ENCODE measurements around the gene SLAMF1. TPM values are rescaled to one million over a fixed set of nuclear protein-coding genes. Genes with fewer than 3 reads are reported as not detected.
A peak's percentile ranks its signal among the peaks of the same experiment; 100 is the strongest.

Gene SLAMF1
- total RNA-seq, 4 donors from 2014 or later = 0.33 to 2.5 (median 0.76) TPM

DNA sequence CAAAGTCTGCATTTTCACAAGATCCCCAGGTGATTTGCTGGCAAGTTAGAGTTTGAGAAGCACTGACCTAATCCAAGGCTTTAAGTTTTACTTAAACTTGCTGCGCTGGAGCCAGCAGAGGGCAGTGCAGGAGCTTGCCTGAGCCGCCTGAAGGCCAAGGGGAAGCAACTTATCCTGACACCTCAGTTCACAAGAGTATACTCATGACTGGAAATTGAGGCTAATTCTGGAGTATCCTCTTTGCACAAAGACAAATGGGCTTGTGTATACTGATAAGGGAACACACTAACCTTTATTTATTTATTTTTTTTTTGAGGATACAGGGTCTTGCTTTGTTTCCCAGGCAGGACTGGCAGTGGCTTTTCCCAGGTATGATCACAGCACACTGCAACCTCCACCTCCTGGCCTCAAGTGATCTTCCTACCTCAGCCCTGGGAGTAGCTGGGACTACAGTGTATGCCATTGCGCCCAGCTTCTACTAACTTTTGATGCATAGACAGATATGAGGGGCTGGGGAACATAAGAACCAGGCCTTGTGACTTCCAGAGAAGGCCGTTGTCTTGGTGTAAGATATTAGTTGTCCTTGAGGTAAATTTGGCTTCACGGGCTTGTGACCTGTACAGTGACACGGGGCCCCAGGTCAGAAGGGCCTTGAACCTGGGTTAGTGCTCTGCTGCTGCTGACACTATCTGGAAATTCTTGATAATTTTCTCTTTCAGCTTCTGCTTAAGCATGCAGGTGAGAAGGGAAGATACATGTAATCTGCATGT is 29.0 kb upstream of the SLAMF1 start:
- DNase-seq = peak; percentile 62 to 70
- H3K27me3 ChIP-seq = no peaks in the 10 kb centered on the region
- TF ChIP-seq, protein P1, sequence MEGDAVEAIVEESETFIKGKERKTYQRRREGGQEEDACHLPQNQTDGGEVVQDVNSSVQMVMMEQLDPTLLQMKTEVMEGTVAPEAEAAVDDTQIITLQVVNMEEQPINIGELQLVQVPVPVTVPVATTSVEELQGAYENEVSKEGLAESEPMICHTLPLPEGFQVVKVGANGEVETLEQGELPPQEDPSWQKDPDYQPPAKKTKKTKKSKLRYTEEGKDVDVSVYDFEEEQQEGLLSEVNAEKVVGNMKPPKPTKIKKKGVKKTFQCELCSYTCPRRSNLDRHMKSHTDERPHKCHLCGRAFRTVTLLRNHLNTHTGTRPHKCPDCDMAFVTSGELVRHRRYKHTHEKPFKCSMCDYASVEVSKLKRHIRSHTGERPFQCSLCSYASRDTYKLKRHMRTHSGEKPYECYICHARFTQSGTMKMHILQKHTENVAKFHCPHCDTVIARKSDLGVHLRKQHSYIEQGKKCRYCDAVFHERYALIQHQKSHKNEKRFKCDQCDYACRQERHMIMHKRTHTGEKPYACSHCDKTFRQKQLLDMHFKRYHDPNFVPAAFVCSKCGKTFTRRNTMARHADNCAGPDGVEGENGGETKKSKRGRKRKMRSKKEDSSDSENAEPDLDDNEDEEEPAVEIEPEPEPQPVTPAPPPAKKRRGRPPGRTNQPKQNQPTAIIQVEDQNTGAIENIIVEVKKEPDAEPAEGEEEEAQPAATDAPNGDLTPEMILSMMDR (IDR thresholded peaks at IDR 0.05) = peak in 5 of 6 experiments; percentile 42 to 78 (median 49)
- TF ChIP-seq POLR2A (IDR thresholded peaks at IDR 0.05) = no peak
- H3K4me1 ChIP-seq = no peaks in the 10 kb centered on the region
- no peak overlapping the region for H3K4me3 ChIP-seq (replicated peaks in 1 of 3)
- WGBS, 2 donors = 56 to 58% methylated on average over 6 of the region's 6 CpGs
- intact Hi-C loops (cut with DNase I) = no loop called here
- H3K9me3 ChIP-seq = no peaks in the 10 kb centered on the region
- no peaks in the 10 kb centered on the region for H3K36me3 ChIP-seq
- no peak overlapping the region for H3K27ac ChIP-seq

DNA sequence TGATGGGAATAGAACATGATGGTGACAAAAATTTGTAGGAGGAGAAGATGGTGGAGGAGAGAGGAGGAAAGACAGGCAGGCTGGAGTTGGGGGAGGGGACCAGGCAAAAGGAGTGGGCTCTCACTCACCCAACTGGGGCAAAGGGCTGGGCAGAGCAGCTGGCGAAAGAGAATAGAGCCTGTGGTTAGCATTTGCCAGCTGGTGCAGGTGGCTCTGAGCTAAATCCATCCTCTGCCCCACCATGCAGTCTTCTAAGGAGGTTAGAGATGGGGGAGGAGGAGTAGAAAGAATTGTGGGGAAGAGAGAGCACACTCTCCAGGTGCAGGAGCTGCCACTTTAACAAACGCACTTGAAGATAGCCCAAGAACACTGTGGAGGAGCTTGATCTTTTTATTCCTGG is 27.6 kb upstream of the SLAMF1 start:
- Histone ChIP-seq H3K4me3 (replicated peaks in 1 of 3) (no peak overlapping the region), H3K9me3 (no peaks in the 10 kb centered on the region), H3K27ac (no peak overlapping the region), H3K27me3 (no peaks in the 10 kb centered on the region), H3K4me1 (no peaks in the 10 kb centered on the region), H3K36me3 (no peaks in the 10 kb centered on the region)
- DNase-seq = no peak
- intact Hi-C loops (cut with DNase I) = no loop called here
- 59 to 60% methylated on average over 2 of the region's 2 CpGs for WGBS, 2 donors
- TF ChIP-seq, protein P1 (IDR thresholded peaks at IDR 0.05) = no peak
- TF ChIP-seq POLR2A (IDR thresholded peaks at IDR 0.05) = no peak

DNA sequence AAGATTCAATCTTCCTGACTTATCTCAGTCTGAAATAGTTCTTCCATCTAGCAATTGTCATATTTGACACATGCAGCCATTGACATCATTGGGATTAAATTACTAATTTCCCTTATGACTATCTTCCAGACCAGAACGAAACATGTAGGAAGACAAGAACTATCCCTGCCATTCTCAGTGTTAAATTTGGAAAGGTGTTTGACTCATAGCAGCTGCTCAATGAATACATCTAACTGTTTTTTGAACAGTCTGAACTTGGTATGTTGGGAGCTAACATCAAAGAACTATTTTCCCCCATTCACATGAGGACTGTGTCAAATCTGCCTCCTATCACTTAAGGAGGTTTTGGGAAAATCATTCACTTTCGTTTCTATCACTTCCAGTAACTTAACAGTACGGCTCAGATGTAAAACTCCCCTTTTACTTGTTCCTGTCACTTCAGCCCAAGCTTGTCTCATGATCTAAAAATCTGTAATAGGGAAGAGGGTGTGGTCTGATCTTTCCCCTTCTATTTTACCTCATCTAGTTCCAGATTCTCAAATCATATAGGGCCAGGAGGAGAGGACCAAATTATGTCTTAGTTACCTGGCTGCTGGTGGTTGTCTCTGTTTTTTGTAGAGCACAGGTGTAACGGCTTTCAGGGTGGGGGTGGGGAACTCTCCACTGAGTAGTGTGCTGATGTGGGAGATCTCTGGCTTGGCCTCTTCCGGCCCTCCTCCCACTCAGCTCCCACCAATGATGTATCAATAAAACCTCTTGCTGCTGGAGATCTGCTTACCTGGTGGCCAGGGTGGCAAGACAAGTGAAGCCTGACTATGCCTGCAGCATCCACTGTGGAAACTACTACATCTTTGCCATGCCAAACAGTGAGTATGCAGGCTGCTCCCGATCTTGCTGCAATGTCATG is 26.2 kb upstream of the SLAMF1 start:
- no peak overlapping the region for H3K27ac ChIP-seq
- H3K36me3 ChIP-seq = no peaks in the 10 kb centered on the region
- H3K27me3 ChIP-seq = no peaks in the 10 kb centered on the region
- TF ChIP-seq POLR2A (IDR thresholded peaks at IDR 0.05) = no peak
- TF ChIP-seq, protein P1 (IDR thresholded peaks at IDR 0.05) = no peak
- intact Hi-C loops (cut with DNase I) = no loop called here
- no peak for DNase-seq
- WGBS, 2 donors = 50 to 58% methylated on average over 6 of the region's 6 CpGs
- no peaks in the 10 kb centered on the region for H3K4me1 ChIP-seq
- H3K4me3 ChIP-seq (replicated peaks in 1 of 3) = no peak overlapping the region
- H3K9me3 ChIP-seq = no peaks in the 10 kb centered on the region

DNA sequence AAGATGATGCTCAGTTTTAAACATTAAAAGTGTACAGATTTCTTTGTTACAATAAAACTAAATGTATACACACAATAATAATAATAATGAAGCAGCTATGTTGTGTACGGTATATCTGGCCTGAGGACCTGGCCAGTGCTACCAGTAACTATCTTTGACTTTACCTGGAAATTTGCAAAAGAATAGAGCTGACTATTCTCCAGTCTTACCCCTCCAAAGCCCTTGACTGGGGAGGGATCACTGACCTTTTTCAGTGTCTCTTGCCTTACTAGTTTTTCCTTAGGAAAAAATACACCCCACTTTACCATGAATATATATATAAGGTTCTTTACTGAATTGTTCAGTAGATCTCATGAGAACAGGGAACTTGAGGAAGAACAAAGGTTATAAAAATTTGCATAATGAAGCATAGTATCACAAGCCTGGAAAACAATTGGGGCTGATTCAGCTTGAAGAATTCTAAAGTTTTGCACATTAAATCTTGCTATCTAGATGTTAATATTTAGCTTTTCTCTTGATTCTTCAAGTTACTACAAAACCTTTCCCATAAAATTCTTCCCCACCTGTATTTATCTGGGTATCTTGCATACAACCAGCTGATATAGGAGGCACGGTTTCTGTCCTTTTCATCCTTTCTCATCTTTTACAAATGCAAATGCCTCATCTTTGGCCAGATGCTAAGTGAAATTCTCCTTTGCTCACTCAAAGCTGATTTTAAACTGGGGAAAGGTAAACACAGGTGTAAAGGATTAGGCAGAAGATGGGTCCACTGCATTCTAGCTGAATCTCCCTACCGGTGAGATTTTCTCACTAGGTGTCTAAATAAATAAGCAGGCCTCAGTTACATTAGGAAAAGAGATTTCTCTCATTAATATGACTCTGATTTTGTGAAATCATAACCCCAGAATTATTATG is 25.0 kb upstream of the SLAMF1 start:
- intact Hi-C loops (cut with DNase I) = no loop called here

More for the DNA sequence above, 25.0 kb upstream of the SLAMF1 start:
- TF ChIP-seq, protein P1 (IDR thresholded peaks at IDR 0.05) = no peak
- TF ChIP-seq POLR2A (IDR thresholded peaks at IDR 0.05) = no peak
- 46 to 64% methylated on average over 3 of the region's 3 CpGs for WGBS, 2 donors
- Histone ChIP-seq H3K9me3 (no peaks in the 10 kb centered on the region), H3K27ac (no peak overlapping the region), H3K4me1 (no peaks in the 10 kb centered on the region), H3K4me3 (replicated peaks in 1 of 3) (no peak overlapping the region), H3K27me3 (no peaks in the 10 kb centered on the region), H3K36me3 (no peaks in the 10 kb centered on the region)
- DNase-seq = no peak

Data from thyroid gland (tissue), 4 donors.